22Rv1 (cell line): ENCODE data around the gene CDK15.
"Not testable (repeated sequence)": the region's sequence is repeated elsewhere in the genome, so short reads cannot be mapped to it uniquely, and the experiment has no call there.

ENCODE experiments used
- H3K27ac ChIP-seq: fragments of 450-650 bp; 2 replicates; pipeline ENCODE4 v1.5.1; 2017
- ZFX ChIP-seq: fragments of 450-650 bp; IDR thresholded peaks from 2 replicates; pipeline ENCODE4 v1.6.1; 2017; ENCODE audit warnings: antibody characterized with exemption, borderline replicate concordance
- TF ChIP-seq, protein P1 (sequence below): fragments of 450-650 bp; IDR thresholded peaks from 2 replicates; pipeline ENCODE4 v1.5.1; 2017; ENCODE audit warnings: mild to moderate bottlenecking

The CDK15 gene

DNA sequence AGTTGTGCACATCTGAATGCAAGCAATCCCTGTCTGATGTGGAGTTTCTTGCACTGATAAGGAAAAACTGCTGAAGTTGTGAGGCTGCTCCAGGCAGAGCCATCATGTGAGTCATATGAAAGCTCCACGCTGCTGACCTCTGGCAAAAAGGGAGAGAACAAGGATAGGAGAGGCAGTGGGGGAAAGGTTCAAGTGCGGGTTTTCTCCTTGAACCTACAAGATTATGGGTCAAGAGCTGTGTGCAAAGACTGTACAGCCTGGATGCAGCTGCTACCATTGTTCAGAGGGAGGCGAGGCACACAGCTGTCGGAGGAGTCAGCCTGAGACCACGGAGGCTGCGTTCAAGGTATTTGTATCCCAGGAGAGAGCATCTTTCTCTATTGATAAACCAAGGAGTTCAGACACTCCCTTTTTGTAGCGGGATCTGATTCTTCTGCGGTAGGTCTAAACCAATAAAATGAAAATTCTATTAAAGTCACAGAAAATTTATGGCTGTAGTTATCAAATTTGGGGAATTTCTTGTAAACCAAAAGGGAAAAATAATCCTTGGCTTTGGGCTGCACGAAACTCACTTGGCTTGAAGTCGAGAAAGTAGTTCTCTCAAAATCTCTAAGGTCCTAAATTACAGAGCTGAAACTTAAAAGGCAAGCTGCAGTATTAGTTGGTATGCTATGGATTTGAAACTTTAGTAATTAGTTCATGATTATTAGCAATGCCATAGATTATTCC is at the start of gene CDK15:
Gene CDK15, plus strand, starts transcription at position 96 of the 729 bp plus-strand sequence. Its CDS starts 128 bp downstream, at position 224.
- no peak within 1 kb of the TSS for H3K27ac ChIP-seq
- TF ChIP-seq, protein P1, sequence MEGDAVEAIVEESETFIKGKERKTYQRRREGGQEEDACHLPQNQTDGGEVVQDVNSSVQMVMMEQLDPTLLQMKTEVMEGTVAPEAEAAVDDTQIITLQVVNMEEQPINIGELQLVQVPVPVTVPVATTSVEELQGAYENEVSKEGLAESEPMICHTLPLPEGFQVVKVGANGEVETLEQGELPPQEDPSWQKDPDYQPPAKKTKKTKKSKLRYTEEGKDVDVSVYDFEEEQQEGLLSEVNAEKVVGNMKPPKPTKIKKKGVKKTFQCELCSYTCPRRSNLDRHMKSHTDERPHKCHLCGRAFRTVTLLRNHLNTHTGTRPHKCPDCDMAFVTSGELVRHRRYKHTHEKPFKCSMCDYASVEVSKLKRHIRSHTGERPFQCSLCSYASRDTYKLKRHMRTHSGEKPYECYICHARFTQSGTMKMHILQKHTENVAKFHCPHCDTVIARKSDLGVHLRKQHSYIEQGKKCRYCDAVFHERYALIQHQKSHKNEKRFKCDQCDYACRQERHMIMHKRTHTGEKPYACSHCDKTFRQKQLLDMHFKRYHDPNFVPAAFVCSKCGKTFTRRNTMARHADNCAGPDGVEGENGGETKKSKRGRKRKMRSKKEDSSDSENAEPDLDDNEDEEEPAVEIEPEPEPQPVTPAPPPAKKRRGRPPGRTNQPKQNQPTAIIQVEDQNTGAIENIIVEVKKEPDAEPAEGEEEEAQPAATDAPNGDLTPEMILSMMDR: no peak
- no peak for TF ChIP-seq ZFX

GRCh38 chr2:201758234-201758633 is 48.1 kb upstream of the CDK15 start:
- TF ChIP-seq ZFX: no peak
- TF ChIP-seq, protein P1: no peak
- H3K27ac ChIP-seq: peak overlapping the region; percentile 46

DNA sequence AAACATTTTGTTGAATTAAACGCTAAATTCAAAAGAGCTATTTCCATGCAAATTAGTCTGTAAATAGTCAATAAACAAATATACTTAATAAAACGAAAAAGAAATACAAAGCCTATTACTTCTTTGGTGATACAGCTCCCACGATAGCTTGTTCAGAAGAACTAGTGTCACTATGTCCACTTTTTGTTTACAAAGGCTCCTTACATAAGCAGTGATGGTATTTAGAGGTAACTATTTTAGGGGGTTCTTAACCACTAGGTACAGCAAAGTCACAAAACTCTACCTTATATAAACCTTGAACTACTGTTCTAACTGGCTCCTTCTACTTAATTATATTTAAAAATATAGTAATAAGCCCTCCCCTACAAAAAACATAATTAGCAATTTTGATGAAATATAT is 47.5 kb upstream of the CDK15 start:
- no peak for TF ChIP-seq ZFX
- TF ChIP-seq, protein P1: no peak
- peak overlapping the region; percentile 46 for H3K27ac ChIP-seq

DNA sequence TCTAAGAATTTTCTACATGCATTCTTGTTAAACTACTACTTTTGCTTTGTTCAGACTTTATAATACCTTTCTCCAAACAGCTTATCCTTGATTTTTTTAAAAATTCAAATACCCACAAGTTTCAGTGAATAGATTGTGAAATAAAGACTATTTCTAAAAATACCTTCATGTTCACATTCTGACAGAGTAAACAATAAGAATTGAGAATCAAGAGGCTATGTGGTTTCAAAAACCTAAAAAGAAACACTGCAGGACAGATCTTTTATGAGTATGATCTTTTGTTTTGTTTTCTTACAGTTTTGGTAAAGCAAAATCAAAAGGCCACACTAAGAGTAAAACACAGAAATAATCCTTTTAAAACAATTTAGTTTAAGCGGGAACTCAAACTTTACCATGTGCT is 46.8 kb upstream of the CDK15 start:
- no peak overlapping the region for H3K27ac ChIP-seq
- TF ChIP-seq, protein P1: no peak
- TF ChIP-seq ZFX: no peak

- H3K27ac ChIP-seq: no peak overlapping the region
- TF ChIP-seq ZFX: no peak
Observed at GRCh38 chr2:201761101-201761500, 45.2 kb upstream of the CDK15 start.

- H3K27ac ChIP-seq: not testable (repeated sequence)
Observed at GRCh38 chr2:201764469-201764868, 41.9 kb upstream of the CDK15 start.

DNA sequence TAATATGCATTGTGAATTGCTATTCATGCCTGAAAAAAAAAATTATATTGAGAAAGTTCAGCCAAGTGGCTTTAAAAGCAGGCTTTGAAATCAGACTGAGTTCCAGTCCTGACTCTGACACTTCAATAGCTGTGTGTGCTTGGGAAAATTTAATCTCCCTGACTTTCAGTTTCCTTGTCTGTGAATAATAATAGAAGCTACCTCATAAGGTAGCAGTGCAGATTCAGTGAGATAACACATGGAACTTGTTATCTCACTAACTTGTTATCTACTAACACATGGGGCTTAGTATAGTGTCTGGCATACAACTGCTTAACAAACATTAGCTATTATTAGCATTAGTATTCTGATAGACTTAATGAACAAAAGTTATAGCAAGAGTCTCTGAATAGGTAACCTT is 40.5 kb upstream of the CDK15 start:
- no peak for TF ChIP-seq ZFX
- TF ChIP-seq, protein P1: no peak
- no peak overlapping the region for H3K27ac ChIP-seq

GRCh38 chr2:201768918-201769317 is 37.4 kb upstream of the CDK15 start:
- H3K27ac ChIP-seq: no peak overlapping the region
- TF ChIP-seq ZFX: no peak
- TF ChIP-seq, protein P1: no peak
